Glutamatergic neuron (in vitro differentiated cells): ENCODE data around the gene JMJD1C. TPM values are rescaled to one million over a fixed set of nuclear protein-coding genes. Genes with fewer than 3 reads are reported as not detected.
"Not testable (repeated sequence)": the region's sequence is repeated elsewhere in the genome, so short reads cannot be mapped to it uniquely, and the experiment has no call there.

Experiments used
- DNase-seq: peaks from one replicate; pipeline ENCODE4 v3.0.0; 2022
- H3K27ac Mint-ChIP-seq: one replicate; pipeline ENCODE4 v1.8.0; 2020; ENCODE audit warnings: mild to moderate bottlenecking, mixed read lengths, inconsistent platforms; ENCODE audit not compliant: unreplicated experiment
- H3K27me3 Mint-ChIP-seq: one replicate; pipeline ENCODE4 v1.8.0; 2020; ENCODE audit warnings: mild to moderate bottlenecking, moderate library complexity, mixed read lengths, inconsistent platforms; ENCODE audit not compliant: unreplicated experiment
- H3K36me3 Mint-ChIP-seq: one replicate; pipeline ENCODE4 v1.8.0; 2020; ENCODE audit warnings: mild to moderate bottlenecking, mixed read lengths, inconsistent platforms; ENCODE audit not compliant: unreplicated experiment
- H3K4me1 Mint-ChIP-seq: one replicate; pipeline ENCODE4 v1.8.0; 2020; ENCODE audit warnings: mild to moderate bottlenecking, low read depth, mixed read lengths, inconsistent platforms; ENCODE audit not compliant: unreplicated experiment
- H3K4me3 Mint-ChIP-seq: one replicate; pipeline ENCODE4 v1.8.0; 2020; ENCODE audit warnings: mild to moderate bottlenecking, mixed read lengths, inconsistent platforms; ENCODE audit not compliant: unreplicated experiment
- H3K9me3 Mint-ChIP-seq: one replicate; pipeline ENCODE4 v1.8.0; 2020; ENCODE audit warnings: mild to moderate bottlenecking, moderate library complexity, mixed read lengths, inconsistent platforms; ENCODE audit not compliant: unreplicated experiment
- CTCF ChIP-seq: fragments of 200-600 bp; sonication (generic); IDR thresholded peaks from one replicate; pipeline ENCODE4 v1.5.0; 2021; ENCODE audit not compliant: partially characterized antibody, unreplicated experiment
- total RNA-seq: library from RNA; stranded (reverse); fragmentation: NEBNext Ultra II Directional; extraction: Animal tissue kit (Norgen Biotek cat#: 25700); gene quantifications from one replicate; pipeline ENCODE4 v1.2.1, GENCODE V29; 2021; ENCODE audit not compliant: unreplicated experiment

JMJD1C gene
- total RNA-seq, 1 donor from 2014 or later, result 110 TPM

GRCh38 chr10:63504145-63504881 lies 38.5 kb upstream of the JMJD1C start:
- Mint-ChIP-seq H3K27me3 (peaks cover 2% of the 10 kb centered on the region), H3K4me3 (peak overlapping the region; percentile 23), H3K4me1 (peaks cover 24% of the 10 kb centered on the region), H3K27ac (peak overlapping the region; percentile 36), H3K9me3 (peaks cover 2% of the 10 kb centered on the region), H3K36me3 (no peaks in the 10 kb centered on the region)
- DNase-seq, result no peak
- no peak for TF ChIP-seq CTCF

- no peak for TF ChIP-seq CTCF
- DNase-seq, result no peak
- Mint-ChIP-seq H3K27ac (peak overlapping the region; percentile 36), H3K27me3 (peaks cover 2% of the 10 kb centered on the region), H3K4me1 (peaks cover 26% of the 10 kb centered on the region), H3K4me3 (no peak overlapping the region), H3K9me3 (peaks cover 2% of the 10 kb centered on the region), H3K36me3 (no peaks in the 10 kb centered on the region)
Observed at GRCh38 chr10:63503395-63503794, 37.6 kb upstream of the JMJD1C start.

- Mint-ChIP-seq H3K4me3 (no peak overlapping the region), H3K27ac (no peak overlapping the region), H3K4me1 (peaks cover 29% of the 10 kb centered on the region), H3K27me3 (peaks cover 2% of the 10 kb centered on the region), H3K36me3 (no peaks in the 10 kb centered on the region), H3K9me3 (peaks cover 2% of the 10 kb centered on the region)
- no peak for TF ChIP-seq CTCF
- no peak for DNase-seq
Observed at GRCh38 chr10:63502832-63503231, 37.1 kb upstream of the JMJD1C start.

GRCh38 chr10:63501954-63502353 lies 36.2 kb upstream of the JMJD1C start:
- Mint-ChIP-seq H3K9me3 (peaks cover 2% of the 10 kb centered on the region), H3K36me3 (no peaks in the 10 kb centered on the region), H3K27me3 (peaks cover 2% of the 10 kb centered on the region), H3K4me3 (no peak overlapping the region), H3K4me1 (peaks cover 34% of the 10 kb centered on the region), H3K27ac (no peak overlapping the region)
- no peak for TF ChIP-seq CTCF
- DNase-seq, result no peak

- peaks cover 35% of the 10 kb centered on the region for H3K4me1 Mint-ChIP-seq
- not testable (repeated sequence) for H3K27me3 Mint-ChIP-seq, H3K4me3 Mint-ChIP-seq, DNase-seq, H3K27ac Mint-ChIP-seq, H3K9me3 Mint-ChIP-seq, H3K36me3 Mint-ChIP-seq
Observed at GRCh38 chr10:63500551-63500950, 34.8 kb upstream of the JMJD1C start.
